SK-N-MC (cell line): ENCODE results near the gene FBXO31.
A peak's percentile ranks its signal among the peaks of the same experiment; 100 is the strongest.

Experiments
- DNase-seq: peaks from one replicate; pipeline ENCODE4 v3.0.0-alpha.2; 2011; ENCODE audit warnings: low read depth, low spot score
- H3K27ac ChIP-seq: fragments of 200-600 bp; sonication (generic); 2 replicates; pipeline ENCODE4 v1.5.1; 2016; ENCODE audit warnings: mixed run types
- H3K36me3 ChIP-seq: fragments of 200-600 bp; sonication (generic); 2 replicates; pipeline ENCODE4 v1.6.1; 2017; ENCODE audit warnings: antibody characterized with exemption, low read length, mixed read lengths; ENCODE audit not compliant: insufficient read depth
- H3K4me3 ChIP-seq: fragments of 200-600 bp; sonication (generic); 2 replicates; pipeline ENCODE4 v1.5.1; 2016
- H3K9ac ChIP-seq: fragments of 200-600 bp; sonication (generic); 2 replicates; pipeline ENCODE4 v1.8.0; 2017; ENCODE audit warnings: mixed run types, mixed read lengths; ENCODE audit not compliant: insufficient read length
- H3K9me3 ChIP-seq: fragments of 200-600 bp; sonication (generic); 2 replicates; pipeline ENCODE4 v1.6.1; 2017; ENCODE audit warnings: low read depth, mild to moderate bottlenecking, antibody characterized with exemption, low read length, moderate library complexity, mixed read lengths
- EZH2 ChIP-seq: fragments of 200-600 bp; sonication (generic); IDR thresholded peaks from one replicate; pipeline ENCODE4 v1.6.1; 2017; ENCODE audit warnings: antibody characterized with exemption
- FOXP2 ChIP-seq: optimal IDR thresholded peaks from 2 replicates; pipeline ENCODE3; 2011; ENCODE audit warnings: mild to moderate bottlenecking, moderate library complexity; ENCODE audit not compliant: insufficient read depth; ENCODE audit errors: extremely low read length, control extremely low read depth
- POLR2AphosphoS5 ChIP-seq: IDR thresholded peaks from 2 replicates; pipeline ENCODE4 v1.6.1; 2012; ENCODE audit warnings: mild to moderate bottlenecking, low read depth, low read length, borderline replicate concordance

The FBXO31 gene

GRCh38 chr16:87409153-87409552 lies 25.6 kb upstream of the FBXO31 start:
- DNase-seq: no peak
- Histone ChIP-seq H3K9ac (no peak overlapping the region), H3K36me3 (no peaks in the 10 kb centered on the region; the same call in 1 of the 2 replicates), H3K4me3 (no peak overlapping the region), H3K9me3 (no peaks in the 10 kb centered on the region), H3K27ac (no peak overlapping the region)
- no peak for TF ChIP-seq EZH2
- TF ChIP-seq FOXP2: no peak
- TF ChIP-seq POLR2AphosphoS5: no peak

GRCh38 chr16:87407511-87408112 lies 24.0 kb upstream of the FBXO31 start:
- Histone ChIP-seq H3K27ac (no peak overlapping the region), H3K9me3 (no peaks in the 10 kb centered on the region), H3K36me3 (no peaks in the 10 kb centered on the region; the same call in 1 of the 2 replicates), H3K4me3 (no peak overlapping the region), H3K9ac (no peak overlapping the region)
- TF ChIP-seq POLR2AphosphoS5: no peak
- no peak for TF ChIP-seq EZH2
- no peak for TF ChIP-seq FOXP2
- no peak for DNase-seq

- Histone ChIP-seq H3K9me3 (no peaks in the 10 kb centered on the region), H3K27ac (no peak overlapping the region), H3K36me3 (no peaks in the 10 kb centered on the region; the same call in 1 of the 2 replicates), H3K4me3 (no peak overlapping the region), H3K9ac (no peak overlapping the region)
- TF ChIP-seq EZH2: no peak
- no peak for TF ChIP-seq POLR2AphosphoS5
- TF ChIP-seq FOXP2: no peak
- DNase-seq: no peak
Measured at GRCh38 chr16:87406495-87407088, 23.0 kb upstream of the FBXO31 start.

- no peak overlapping the region for H3K9ac ChIP-seq
- H3K36me3 ChIP-seq: no peaks in the 10 kb centered on the region; the same call in 1 of the 2 replicates
- H3K27ac ChIP-seq: no peak overlapping the region
- H3K9me3 ChIP-seq: no peaks in the 10 kb centered on the region
- no peak for DNase-seq
- no peak overlapping the region for H3K4me3 ChIP-seq
- no peak for TF ChIP-seq EZH2
- no peak for TF ChIP-seq POLR2AphosphoS5
- TF ChIP-seq FOXP2: no peak
Measured at GRCh38 chr16:87404764-87405625, 21.4 kb upstream of the FBXO31 start.

GRCh38 chr16:87395181-87395842 lies 11.7 kb upstream of the FBXO31 start:
- H3K9me3 ChIP-seq: no peaks in the 10 kb centered on the region
- no peak overlapping the region for H3K9ac ChIP-seq
- H3K27ac ChIP-seq: no peak overlapping the region
- no peak overlapping the region for H3K4me3 ChIP-seq
- no peaks in the 10 kb centered on the region for H3K36me3 ChIP-seq
- TF ChIP-seq POLR2AphosphoS5 (no peak), FOXP2 (no peak), EZH2 (no peak)
- no peak for DNase-seq

GRCh38 chr16:87393680-87394055 lies 10.1 kb upstream of the FBXO31 start:
- H3K9me3 ChIP-seq: no peaks in the 10 kb centered on the region
- no peaks in the 10 kb centered on the region for H3K36me3 ChIP-seq
- no peak overlapping the region for H3K9ac ChIP-seq
- no peak for DNase-seq
- TF ChIP-seq EZH2 (no peak), POLR2AphosphoS5 (no peak), FOXP2 (no peak)
- H3K27ac ChIP-seq: no peak overlapping the region
- H3K4me3 ChIP-seq: peak overlapping the region; percentile 77

GRCh38 chr16:87392821-87393679 lies 9.5 kb upstream of the FBXO31 start:
- peak overlapping the region; percentile 57 for H3K9ac ChIP-seq
- peak overlapping the region; percentile 77 for H3K4me3 ChIP-seq
- H3K36me3 ChIP-seq: no peaks in the 10 kb centered on the region
- DNase-seq: no peak
- no peak for TF ChIP-seq FOXP2
- no peak for TF ChIP-seq EZH2
- no peaks in the 10 kb centered on the region for H3K9me3 ChIP-seq
- no peak overlapping the region for H3K27ac ChIP-seq
